IPS-18c (cell line): ENCODE measurements around the gene LRP1.

Source experiments
- H3K4me3 ChIP-seq: 2 replicates; pipeline ENCODE4 v1.7.0; 2013; ENCODE audit warnings: low read depth, mild to moderate bottlenecking, low read length, moderate library complexity; ENCODE audit not compliant: insufficient read depth
- H3K9me3 ChIP-seq: one replicate; pipeline ENCODE4 v1.6.1; 2013; ENCODE audit warnings: mild to moderate bottlenecking, low read length, moderate library complexity; ENCODE audit not compliant: control insufficient read depth, insufficient read depth

LRP1 gene

GRCh38 chr12:57143454-57143853 is 15.2 kb downstream of the LRP1 start:
- Histone ChIP-seq H3K9me3 (no peaks in the 10 kb centered on the region), H3K4me3 (no peak overlapping the region)

GRCh38 chr12:57145460-57146059 is 17.3 kb downstream of the LRP1 start:
- Histone ChIP-seq H3K9me3 (peaks cover 3% of the 10 kb centered on the region), H3K4me3 (no peak overlapping the region)

GRCh38 chr12:57146092-57146491 is 17.8 kb downstream of the LRP1 start:
- no peak overlapping the region for H3K4me3 ChIP-seq
- H3K9me3 ChIP-seq, result peaks cover 3% of the 10 kb centered on the region

- H3K4me3 ChIP-seq, result no peak within 1 kb of the TSS
- peaks cover 3% of the 10 kb centered on the region for H3K9me3 ChIP-seq
Measured at GRCh38 chr12:57146961-57147944, 19.0 kb downstream of the LRP1 start, which contains the start of gene LRP1-AS. Gene LRP1-AS (minus strand): TSS chr12:57147619.

GRCh38 chr12:57148469-57149244 is 20.4 kb downstream of the LRP1 start:
- no peak overlapping the region for H3K4me3 ChIP-seq

GRCh38 chr12:57149245-57149900 is 21.1 kb downstream of the LRP1 start:
- Histone ChIP-seq H3K9me3 (peaks cover 3% of the 10 kb centered on the region), H3K4me3 (no peak overlapping the region)

More at GRCh38 chr12:57148469-57149244, 20.4 kb downstream of the LRP1 start:
- peaks cover 3% of the 10 kb centered on the region for H3K9me3 ChIP-seq

GRCh38 chr12:57150400-57151000 is 22.2 kb downstream of the LRP1 start:
- peaks cover 3% of the 10 kb centered on the region for H3K9me3 ChIP-seq
- no peak overlapping the region for H3K4me3 ChIP-seq

- Histone ChIP-seq H3K4me3 (no peak overlapping the region), H3K9me3 (peaks cover 3% of the 10 kb centered on the region)
Measured at GRCh38 chr12:57151741-57152630, 23.7 kb downstream of the LRP1 start.

GRCh38 chr12:57152639-57153038 is 24.4 kb downstream of the LRP1 start:
- Histone ChIP-seq H3K9me3 (peaks cover 3% of the 10 kb centered on the region), H3K4me3 (no peak overlapping the region)

- Histone ChIP-seq H3K4me3 (no peak overlapping the region), H3K9me3 (peaks cover 3% of the 10 kb centered on the region)
Measured at GRCh38 chr12:57153415-57153997, 25.2 kb downstream of the LRP1 start.

- no peaks in the 10 kb centered on the region for H3K9me3 ChIP-seq
- no peak overlapping the region for H3K4me3 ChIP-seq
Measured at GRCh38 chr12:57154076-57154475, 25.8 kb downstream of the LRP1 start.

- H3K4me3 ChIP-seq, result no peak overlapping the region
- H3K9me3 ChIP-seq, result no peaks in the 10 kb centered on the region
Measured at GRCh38 chr12:57154804-57155434, 26.6 kb downstream of the LRP1 start.

GRCh38 chr12:57156701-57157403 is 28.6 kb downstream of the LRP1 start:
- no peak overlapping the region for H3K4me3 ChIP-seq
- no peaks in the 10 kb centered on the region for H3K9me3 ChIP-seq

GRCh38 chr12:57157588-57158173 is 29.4 kb downstream of the LRP1 start:
- H3K4me3 ChIP-seq, result no peak overlapping the region

More at GRCh38 chr12:57157588-57158173, 29.4 kb downstream of the LRP1 start:
- H3K9me3 ChIP-seq, result no peaks in the 10 kb centered on the region
